ENCODE results near the gene NR2C1.

Gene NR2C1

GRCh38 chr12:95059984-95060383 lies 13.4 kb downstream of the NR2C1 start:
- no peaks in the 10 kb centered on the region for H3K27me3 ChIP-seq (ENCODE audit: insufficient read depth, low read depth, severe bottlenecking)
- no peak overlapping the region for H3K27ac ChIP-seq
- no peak overlapping the region for H3K4me3 ChIP-seq (ENCODE audit: low read depth, low read length)
- no peak for DNase-seq
- peaks cover 78% of the 10 kb centered on the region for H3K36me3 ChIP-seq
- TF ChIP-seq CTCF (IDR thresholded peaks at IDR 0.05; ENCODE audit: low read depth, low read length): no peak
- no peaks in the 10 kb centered on the region for H3K9me3 ChIP-seq (ENCODE audit: severe bottlenecking)

- no peak for DNase-seq
- Histone ChIP-seq H3K9me3 (ENCODE audit: severe bottlenecking) (no peaks in the 10 kb centered on the region), H3K36me3 (peaks cover 67% of the 10 kb centered on the region), H3K27me3 (ENCODE audit: insufficient read depth, low read depth, severe bottlenecking) (no peaks in the 10 kb centered on the region), H3K4me3 (ENCODE audit: low read depth, low read length) (no peak overlapping the region), H3K27ac (no peak overlapping the region)
- no peak for TF ChIP-seq CTCF (IDR thresholded peaks at IDR 0.05; ENCODE audit: low read depth, low read length)
These were observed 16.0 kb downstream of the NR2C1 start for GRCh38 chr12:95057424-95057823.

DNA sequence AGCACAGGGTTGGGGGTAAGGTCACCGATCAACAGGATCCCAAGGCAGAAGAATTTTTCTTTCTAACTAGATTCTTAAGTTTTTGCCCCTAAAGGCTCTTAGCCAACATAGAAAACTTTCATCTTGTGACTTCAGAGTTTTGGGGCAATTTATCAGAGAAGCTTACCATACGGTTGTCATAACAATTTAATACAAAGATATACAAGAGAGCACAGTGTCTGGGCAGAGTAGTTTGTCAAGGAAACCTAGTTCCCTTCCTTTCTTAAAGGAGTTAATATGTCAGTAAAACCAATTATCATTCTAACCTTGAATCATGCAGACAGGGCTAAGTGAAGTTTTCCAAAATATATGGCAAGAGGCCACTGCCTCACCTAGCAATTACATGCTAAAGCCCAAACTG lies 18.4 kb downstream of the NR2C1 start:
- DNase-seq: no peak
- Histone ChIP-seq H3K9me3 (ENCODE audit: severe bottlenecking) (no peaks in the 10 kb centered on the region), H3K27me3 (ENCODE audit: insufficient read depth, low read depth, severe bottlenecking) (no peaks in the 10 kb centered on the region), H3K36me3 (peaks cover 54% of the 10 kb centered on the region), H3K4me3 (ENCODE audit: low read depth, low read length) (no peak overlapping the region), H3K27ac (peak overlapping the region; percentile 30)
- TF ChIP-seq CTCF (IDR thresholded peaks at IDR 0.05; ENCODE audit: low read depth, low read length): no peak

DNA sequence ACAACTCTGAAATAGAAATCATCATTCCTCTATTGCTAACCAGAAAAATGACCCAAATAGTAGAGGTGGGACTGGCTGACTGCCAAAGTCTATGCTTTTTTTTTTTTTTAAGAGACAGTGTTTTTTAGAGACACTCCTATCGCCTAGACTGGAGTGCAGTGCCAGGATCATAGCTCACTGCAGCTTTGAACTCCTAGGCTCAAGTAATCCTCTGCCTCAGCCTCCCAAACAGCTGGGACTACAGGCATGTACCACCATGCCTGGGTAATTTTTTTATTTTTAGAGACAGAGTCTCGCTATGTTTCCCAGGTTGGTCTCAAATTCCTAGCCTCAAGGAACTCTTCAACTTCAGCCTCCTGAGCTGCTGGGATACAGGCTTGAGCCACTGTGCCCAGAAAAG lies 19.2 kb downstream of the NR2C1 start:
- peaks cover 52% of the 10 kb centered on the region for H3K36me3 ChIP-seq
- H3K27ac ChIP-seq: peak overlapping the region; percentile 30
- H3K4me3 ChIP-seq (ENCODE audit: low read depth, low read length): no peak overlapping the region
- no peaks in the 10 kb centered on the region for H3K9me3 ChIP-seq (ENCODE audit: severe bottlenecking)
- TF ChIP-seq CTCF (IDR thresholded peaks at IDR 0.05; ENCODE audit: low read depth, low read length): no peak
- no peak for DNase-seq
- no peaks in the 10 kb centered on the region for H3K27me3 ChIP-seq (ENCODE audit: insufficient read depth, low read depth, severe bottlenecking)

GRCh38 chr12:95051241-95051640 lies 22.2 kb downstream of the NR2C1 start:
- Histone ChIP-seq H3K9me3 (ENCODE audit: severe bottlenecking) (no peaks in the 10 kb centered on the region), H3K4me3 (ENCODE audit: low read depth, low read length) (no peak overlapping the region), H3K27ac (no peak overlapping the region), H3K27me3 (ENCODE audit: insufficient read depth, low read depth, severe bottlenecking) (no peaks in the 10 kb centered on the region), H3K36me3 (peaks cover 45% of the 10 kb centered on the region)
- no peak for DNase-seq
- no peak for TF ChIP-seq CTCF (IDR thresholded peaks at IDR 0.05; ENCODE audit: low read depth, low read length)

GRCh38 chr12:95037906-95038305 lies 35.5 kb downstream of the NR2C1 start:
- H3K27ac ChIP-seq: no peak overlapping the region
- no peak for TF ChIP-seq CTCF (IDR thresholded peaks at IDR 0.05; ENCODE audit: low read depth, low read length)
- no peaks in the 10 kb centered on the region for H3K27me3 ChIP-seq (ENCODE audit: insufficient read depth, low read depth, severe bottlenecking)
- peaks cover 39% of the 10 kb centered on the region for H3K36me3 ChIP-seq
- no peaks in the 10 kb centered on the region for H3K9me3 ChIP-seq (ENCODE audit: severe bottlenecking)
- DNase-seq: no peak
- H3K4me3 ChIP-seq (ENCODE audit: low read depth, low read length): no peak overlapping the region

Data from WERI-Rb-1 (cell line).